Measurements from ENCODE around the gene ARHGAP12. TPM values are rescaled to one million over a fixed set of nuclear protein-coding genes. Genes with fewer than 3 reads are reported as not detected.

The ARHGAP12 gene
- total RNA-seq, 1 experiment from 2014 or later: 39.5 TPM

- Mint-ChIP-seq H3K4me3 (no peak overlapping the region), H3K36me3 (no peaks in the 10 kb centered on the region), H3K27me3 (ENCODE audit: low read depth) (no peaks in the 10 kb centered on the region), H3K27ac (no peak overlapping the region; the same call in 1 of the 2 replicates), H3K9me3 (no peaks in the 10 kb centered on the region), H3K4me1 (peaks cover 12% of the 10 kb centered on the region)
- CTCF ChIA-PET: interaction anchor here (1.1 to 2.6 kb wide), 3 partner anchors 23 to 372 kb away, joined by 3 to 13 read pairs (median 4); no protein-coding TSS in a partner anchor
- DNase-seq (ENCODE audit: low spot score) (peak; percentile 23), ATAC-seq (peak; percentile 57)
- no peak for TF ChIP-seq NFATC4 (CRISPR knock-in tag; IDR thresholded peaks at IDR 0.05)
- TF ChIP-seq CREM (CRISPR knock-in tag; IDR thresholded peaks at IDR 0.05): no peak
- TF ChIP-seq, protein P1, sequence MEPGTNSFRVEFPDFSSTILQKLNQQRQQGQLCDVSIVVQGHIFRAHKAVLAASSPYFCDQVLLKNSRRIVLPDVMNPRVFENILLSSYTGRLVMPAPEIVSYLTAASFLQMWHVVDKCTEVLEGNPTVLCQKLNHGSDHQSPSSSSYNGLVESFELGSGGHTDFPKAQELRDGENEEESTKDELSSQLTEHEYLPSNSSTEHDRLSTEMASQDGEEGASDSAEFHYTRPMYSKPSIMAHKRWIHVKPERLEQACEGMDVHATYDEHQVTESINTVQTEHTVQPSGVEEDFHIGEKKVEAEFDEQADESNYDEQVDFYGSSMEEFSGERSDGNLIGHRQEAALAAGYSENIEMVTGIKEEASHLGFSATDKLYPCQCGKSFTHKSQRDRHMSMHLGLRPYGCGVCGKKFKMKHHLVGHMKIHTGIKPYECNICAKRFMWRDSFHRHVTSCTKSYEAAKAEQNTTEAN (CRISPR knock-in tag; IDR thresholded peaks at IDR 0.05): no peak
- POLR2A ChIA-PET: interaction anchor here (0.7 kb wide), 2 partner anchors 191 to 205 kb away, joined by 3 to 6 read pairs; no protein-coding TSS in a partner anchor
Observed at GRCh38 chr10:31838709-31839108, 89.9 kb downstream of the ARHGAP12 start.

- POLR2A ChIA-PET: interaction anchor here (0.7 kb wide), 1 partner anchor 192 kb away, joined by 3 read pairs; no protein-coding TSS in a partner anchor
- TF ChIP-seq RELA (CRISPR knock-in tag; IDR thresholded peaks at IDR 0.05; ENCODE audit: borderline replicate concordance) (no peak), SMAD3 (CRISPR knock-in tag; IDR thresholded peaks at IDR 0.05; ENCODE audit: borderline replicate concordance) (no peak), CREM (CRISPR knock-in tag; IDR thresholded peaks at IDR 0.05) (no peak), FOXK1 (CRISPR knock-in tag; IDR thresholded peaks at IDR 0.05) (no peak), FOXP1 (CRISPR knock-in tag; IDR thresholded peaks at IDR 0.05; ENCODE audit: borderline replicate concordance) (no peak), RORB (CRISPR knock-in tag; IDR thresholded peaks at IDR 0.05) (no peak), ZNF232 (CRISPR knock-in tag; IDR thresholded peaks at IDR 0.05) (no peak), ZBTB21 (CRISPR knock-in tag; IDR thresholded peaks at IDR 0.05; ENCODE audit: borderline replicate concordance) (no peak), HMGA2 (CRISPR knock-in tag; IDR thresholded peaks at IDR 0.05) (no peak), TP53 (CRISPR knock-in tag; IDR thresholded peaks at IDR 0.05) (no peak), OVOL2 (CRISPR knock-in tag; IDR thresholded peaks at IDR 0.05; ENCODE audit: borderline replicate concordance) (no peak), NFE2L1 (CRISPR knock-in tag; IDR thresholded peaks at IDR 0.05) (no peak), CREB1 (CRISPR knock-in tag; IDR thresholded peaks at IDR 0.05) (no peak)
- TF ChIP-seq, protein P2, sequence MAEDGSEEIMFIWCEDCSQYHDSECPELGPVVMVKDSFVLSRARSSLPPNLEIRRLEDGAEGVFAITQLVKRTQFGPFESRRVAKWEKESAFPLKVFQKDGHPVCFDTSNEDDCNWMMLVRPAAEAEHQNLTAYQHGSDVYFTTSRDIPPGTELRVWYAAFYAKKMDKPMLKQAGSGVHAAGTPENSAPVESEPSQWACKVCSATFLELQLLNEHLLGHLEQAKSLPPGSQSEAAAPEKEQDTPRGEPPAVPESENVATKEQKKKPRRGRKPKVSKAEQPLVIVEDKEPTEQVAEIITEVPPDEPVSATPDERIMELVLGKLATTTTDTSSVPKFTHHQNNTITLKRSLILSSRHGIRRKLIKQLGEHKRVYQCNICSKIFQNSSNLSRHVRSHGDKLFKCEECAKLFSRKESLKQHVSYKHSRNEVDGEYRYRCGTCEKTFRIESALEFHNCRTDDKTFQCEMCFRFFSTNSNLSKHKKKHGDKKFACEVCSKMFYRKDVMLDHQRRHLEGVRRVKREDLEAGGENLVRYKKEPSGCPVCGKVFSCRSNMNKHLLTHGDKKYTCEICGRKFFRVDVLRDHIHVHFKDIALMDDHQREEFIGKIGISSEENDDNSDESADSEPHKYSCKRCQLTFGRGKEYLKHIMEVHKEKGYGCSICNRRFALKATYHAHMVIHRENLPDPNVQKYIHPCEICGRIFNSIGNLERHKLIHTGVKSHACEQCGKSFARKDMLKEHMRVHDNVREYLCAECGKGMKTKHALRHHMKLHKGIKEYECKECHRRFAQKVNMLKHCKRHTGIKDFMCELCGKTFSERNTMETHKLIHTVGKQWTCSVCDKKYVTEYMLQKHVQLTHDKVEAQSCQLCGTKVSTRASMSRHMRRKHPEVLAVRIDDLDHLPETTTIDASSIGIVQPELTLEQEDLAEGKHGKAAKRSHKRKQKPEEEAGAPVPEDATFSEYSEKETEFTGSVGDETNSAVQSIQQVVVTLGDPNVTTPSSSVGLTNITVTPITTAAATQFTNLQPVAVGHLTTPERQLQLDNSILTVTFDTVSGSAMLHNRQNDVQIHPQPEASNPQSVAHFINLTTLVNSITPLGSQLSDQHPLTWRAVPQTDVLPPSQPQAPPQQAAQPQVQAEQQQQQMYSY (CRISPR knock-in tag; IDR thresholded peaks at IDR 0.05): no peak
- TF ChIP-seq, protein P3, sequence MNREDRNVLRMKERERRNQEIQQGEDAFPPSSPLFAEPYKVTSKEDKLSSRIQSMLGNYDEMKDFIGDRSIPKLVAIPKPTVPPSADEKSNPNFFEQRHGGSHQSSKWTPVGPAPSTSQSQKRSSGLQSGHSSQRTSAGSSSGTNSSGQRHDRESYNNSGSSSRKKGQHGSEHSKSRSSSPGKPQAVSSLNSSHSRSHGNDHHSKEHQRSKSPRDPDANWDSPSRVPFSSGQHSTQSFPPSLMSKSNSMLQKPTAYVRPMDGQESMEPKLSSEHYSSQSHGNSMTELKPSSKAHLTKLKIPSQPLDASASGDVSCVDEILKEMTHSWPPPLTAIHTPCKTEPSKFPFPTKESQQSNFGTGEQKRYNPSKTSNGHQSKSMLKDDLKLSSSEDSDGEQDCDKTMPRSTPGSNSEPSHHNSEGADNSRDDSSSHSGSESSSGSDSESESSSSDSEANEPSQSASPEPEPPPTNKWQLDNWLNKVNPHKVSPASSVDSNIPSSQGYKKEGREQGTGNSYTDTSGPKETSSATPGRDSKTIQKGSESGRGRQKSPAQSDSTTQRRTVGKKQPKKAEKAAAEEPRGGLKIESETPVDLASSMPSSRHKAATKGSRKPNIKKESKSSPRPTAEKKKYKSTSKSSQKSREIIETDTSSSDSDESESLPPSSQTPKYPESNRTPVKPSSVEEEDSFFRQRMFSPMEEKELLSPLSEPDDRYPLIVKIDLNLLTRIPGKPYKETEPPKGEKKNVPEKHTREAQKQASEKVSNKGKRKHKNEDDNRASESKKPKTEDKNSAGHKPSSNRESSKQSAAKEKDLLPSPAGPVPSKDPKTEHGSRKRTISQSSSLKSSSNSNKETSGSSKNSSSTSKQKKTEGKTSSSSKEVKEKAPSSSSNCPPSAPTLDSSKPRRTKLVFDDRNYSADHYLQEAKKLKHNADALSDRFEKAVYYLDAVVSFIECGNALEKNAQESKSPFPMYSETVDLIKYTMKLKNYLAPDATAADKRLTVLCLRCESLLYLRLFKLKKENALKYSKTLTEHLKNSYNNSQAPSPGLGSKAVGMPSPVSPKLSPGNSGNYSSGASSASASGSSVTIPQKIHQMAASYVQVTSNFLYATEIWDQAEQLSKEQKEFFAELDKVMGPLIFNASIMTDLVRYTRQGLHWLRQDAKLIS (CRISPR knock-in tag; IDR thresholded peaks at IDR 0.05; ENCODE audit: borderline replicate concordance): no peak
- TF ChIP-seq, protein P4, sequence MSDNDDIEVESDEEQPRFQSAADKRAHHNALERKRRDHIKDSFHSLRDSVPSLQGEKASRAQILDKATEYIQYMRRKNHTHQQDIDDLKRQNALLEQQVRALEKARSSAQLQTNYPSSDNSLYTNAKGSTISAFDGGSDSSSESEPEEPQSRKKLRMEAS (CRISPR knock-in tag; IDR thresholded peaks at IDR 0.05): no peak
- TF ChIP-seq, protein P5, sequence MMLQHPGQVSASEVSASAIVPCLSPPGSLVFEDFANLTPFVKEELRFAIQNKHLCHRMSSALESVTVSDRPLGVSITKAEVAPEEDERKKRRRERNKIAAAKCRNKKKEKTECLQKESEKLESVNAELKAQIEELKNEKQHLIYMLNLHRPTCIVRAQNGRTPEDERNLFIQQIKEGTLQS (CRISPR knock-in tag; conservative IDR thresholded peaks at IDR 0.05): no peak
- Mint-ChIP-seq H3K36me3 (no peaks in the 10 kb centered on the region), H3K4me1 (peaks cover 19% of the 10 kb centered on the region), H3K9me3 (no peaks in the 10 kb centered on the region), H3K27me3 (ENCODE audit: low read depth) (no peaks in the 10 kb centered on the region), H3K4me3 (no peak overlapping the region), H3K27ac (peak overlapping the region; percentile 60; the same call in 1 of the 2 replicates)
- DNase-seq (ENCODE audit: low spot score): no peak
- no peak for ATAC-seq
- CTCF ChIA-PET: interaction anchor here (1.1 to 2.6 kb wide), 3 partner anchors 24 to 373 kb away, joined by 3 to 13 read pairs (median 4); no protein-coding TSS in a partner anchor
Observed at GRCh38 chr10:31838065-31838464, 90.6 kb downstream of the ARHGAP12 start.
